HepG2 (cell line): Measurements from ENCODE around the gene PLEKHM2. TPM values are rescaled to one million over a fixed set of nuclear protein-coding genes. Genes with fewer than 3 reads are reported as not detected.

Source experiments
- ATAC-seq: fragments of 200-7000 bp; cut with Tn5 transposase; 3 replicates; pipeline ENCODE4 v1.9.1; 2020; ENCODE audit warnings: mild to moderate bottlenecking, moderate library complexity
- BruUV-seq: library from RNA; stranded (reverse); fragments of 400-500 nt; replicated peaks from 2 replicates; lab custom pipeline; 2021; lab: Mats Ljungman, UMichigan
- CTCF ChIA-PET: fragments of 300-600 bp; formaldehyde crosslinking; extraction: SDS; loops from one replicate; lab custom pipeline; 2021; ENCODE audit warnings: low total read pairs, inconsistent platforms, low intra/inter-chr PET ratio; lab: Yijun Ruan, JAX
- POLR2A ChIA-PET: fragments of 350-600 bp; sonication (Branson Sonifier 250); formaldehyde crosslinking; loops from one replicate; lab custom pipeline; 2020; ENCODE audit warnings: antibody characterized with exemption, inconsistent platforms; lab: Yijun Ruan, JAX
- DNase-seq: peaks from one replicate; pipeline ENCODE4 v3.0.0-alpha.2; 2015; ENCODE audit warnings: low spot score
- FAIRE-seq: peaks from 3 replicates; lab custom pipeline; 2011; peaks lifted over from hg19 to GRCh38; lab: Jason Lieb, UNC
- H2AFZ ChIP-seq: one replicate; pipeline ENCODE4 v1.6.1; 2011; ENCODE audit warnings: low read length, inconsistent platforms
- H3K27ac ChIP-seq: fragments of 300-600 bp; 3 replicates; pipeline ENCODE4 v1.8.0; 2011; ENCODE audit warnings: mixed run types, mild to moderate bottlenecking, mixed read lengths, low read length, inconsistent platforms; ENCODE audit not compliant: insufficient read depth; ENCODE audit errors: extremely low read length
- H3K27me3 ChIP-seq, 2 experiments: fragments of 200-600 bp in 1 of 2; 2 replicates in 1 of 2; 3 replicates in 1 of 2; pipeline versions ENCODE4 v1.6.0 to v1.8.0; 2011; ENCODE audit warnings: low read length in 2 of 2, mild to moderate bottlenecking in 2 of 2, moderate library complexity in 2 of 2, inconsistent platforms in 1 of 2; ENCODE audit not compliant: insufficient read depth in 2 of 2, control insufficient read depth in 1 of 2
- H3K36me3 ChIP-seq, 2 experiments: fragments of 200-600 bp in 1 of 2; replicated peaks in 1 of 2; 2 replicates in 1 of 2; 3 replicates in 1 of 2; pipeline versions ENCODE4 v1.5.1 to v1.8.0; 2011; ENCODE audit warnings: low read length in 2 of 2, inconsistent platforms in 1 of 2; ENCODE audit not compliant: insufficient read depth in 2 of 2, control insufficient read depth in 1 of 2
- H3K4me1 ChIP-seq: 2 replicates; pipeline ENCODE4 v1.5.1; 2012; ENCODE audit warnings: low read length, inconsistent platforms; ENCODE audit not compliant: insufficient read depth
- H3K4me2 ChIP-seq: 2 replicates; pipeline ENCODE4 v1.6.0; 2011; ENCODE audit warnings: low read depth, low read length, inconsistent platforms
- H3K4me3 ChIP-seq, 3 experiments: fragments of 200-600 bp in 1 of 3; sonication (generic), shearing (Covaris generic) in 1 of 3; replicated peaks in 1 of 3; 2 replicates each; pipeline ENCODE4 v1.5.1; 2011 to 2016; ENCODE audit warnings: low read length in 3 of 3, inconsistent platforms in 2 of 3, low read depth in 2 of 3, mild to moderate bottlenecking in 2 of 3, control low read depth in 1 of 3, mixed read lengths in 1 of 3; ENCODE audit not compliant: insufficient read depth in 1 of 3
- H3K79me2 ChIP-seq: one replicate; pipeline ENCODE4 v1.6.1; 2011; ENCODE audit warnings: low read length, inconsistent platforms; ENCODE audit not compliant: insufficient read depth
- H3K9ac ChIP-seq: 2 replicates; pipeline ENCODE4 v1.6.0; 2011; ENCODE audit warnings: mild to moderate bottlenecking, low read depth, low read length, inconsistent platforms; ENCODE audit not compliant: insufficient read depth
- H3K9me3 ChIP-seq: 2 replicates; pipeline ENCODE4 v1.5.1; 2012; ENCODE audit warnings: mild to moderate bottlenecking, low read length
- H4K20me1 ChIP-seq: 2 replicates; pipeline ENCODE4 v1.6.0; 2011; ENCODE audit warnings: inconsistent platforms, mild to moderate bottlenecking, low read length, moderate library complexity; ENCODE audit not compliant: insufficient read depth
- BRD4 ChIP-seq: sonication (generic); formaldehyde crosslinking; IDR thresholded peaks from 2 replicates; pipeline ENCODE4 v1.4.0; 2020; ENCODE audit warnings: missing genetic modification reagents
- CBX1 ChIP-seq: IDR thresholded peaks from one replicate; pipeline ENCODE4 v1.6.1; 2016; ENCODE audit warnings: antibody characterized with exemption, low read depth
- EHMT2 ChIP-seq: fragments of 200-600 bp; sonication (generic); IDR thresholded peaks from 2 replicates; pipeline ENCODE4 v1.7.0; 2017; ENCODE audit warnings: antibody characterized with exemption, low read depth, low read length, borderline replicate concordance
- GFI1 ChIP-seq: sonication (generic); formaldehyde crosslinking; IDR thresholded peaks from 2 replicates; pipeline ENCODE4 v1.5.0; 2020; ENCODE audit warnings: missing genetic modification reagents, mild to moderate bottlenecking, borderline replicate concordance
- MTA3 ChIP-seq: sonication (generic); formaldehyde crosslinking; IDR thresholded peaks from 2 replicates; pipeline ENCODE4 v1.4.0; 2020; ENCODE audit warnings: missing genetic modification reagents
- PAF1 ChIP-seq: IDR thresholded peaks from 2 replicates; pipeline ENCODE4 v1.6.1; 2016; ENCODE audit warnings: missing genetic modification reagents, missing compliant biosample characterization
- PHF20 ChIP-seq: sonication (generic); formaldehyde crosslinking; IDR thresholded peaks from 2 replicates; pipeline ENCODE4 v1.5.0; 2020; ENCODE audit warnings: mild to moderate bottlenecking, missing genetic modification reagents
- RAD21 ChIP-seq: fragments of 450-650 bp; formaldehyde crosslinking; IDR thresholded peaks from 2 replicates; pipeline ENCODE4 v1.5.0; 2020; ENCODE audit warnings: mild to moderate bottlenecking
- TMF1 ChIP-seq: sonication (generic); formaldehyde crosslinking; IDR thresholded peaks from 2 replicates; pipeline ENCODE4 v1.8.1; 2022; ENCODE audit warnings: low read depth, missing genetic modification reagents
- ZNF205 ChIP-seq: IDR thresholded peaks from 2 replicates; pipeline ENCODE4 v1.6.1; 2018; ENCODE audit warnings: missing biosample characterization, missing genetic modification reagents
- ZNF224 ChIP-seq: sonication (generic); formaldehyde crosslinking; IDR thresholded peaks from 2 replicates; pipeline ENCODE4 v1.5.0; 2020; ENCODE audit warnings: mild to moderate bottlenecking, missing genetic modification reagents
- ZNF264 ChIP-seq: sonication (generic); formaldehyde crosslinking; IDR thresholded peaks from 2 replicates; pipeline ENCODE4 v1.4.0; 2020; ENCODE audit warnings: missing genetic modification reagents
- ZNF512B ChIP-seq: sonication (generic); formaldehyde crosslinking; IDR thresholded peaks from 2 replicates; pipeline ENCODE4 v1.5.1; 2020; ENCODE audit warnings: missing genetic modification reagents, mild to moderate bottlenecking, borderline replicate concordance
- ZNF781 ChIP-seq: sonication (generic); formaldehyde crosslinking; IDR thresholded peaks from 2 replicates; pipeline ENCODE4 v1.5.1; 2020; ENCODE audit warnings: borderline replicate concordance, mild to moderate bottlenecking, missing genetic modification reagents; ENCODE audit errors: not compliant biosample characterization
- WGBS: methylation state at CpG from one replicate; pipeline ENCODE4 v1.1.6; 2017; ENCODE audit warnings: low lambda C conversion rate; 5-methylcytosine and 5-hydroxymethylcytosine counted together
- in situ Hi-C: cut with HindIII; loops from 2 replicates; pipeline ENCODE4 v1.10.0; 2017; ENCODE audit warnings: low pct_unique_long_range_greater_than_20kb; ENCODE audit not compliant: extremely low pct_ligation_motif_present
- intact Hi-C: fragments of 100-400 bp; cut with micrococcal nuclease; formaldehyde crosslinking; loops from one replicate; pipeline ENCODE4 v1.10.0; 2022; ENCODE audit not compliant: unreplicated experiment
- polyA plus RNA-seq, 8 experiments: library from polyadenylated mRNA; depleted of rRNA in 3 of 8; stranded (reverse) in 7 of 8; unstranded in 1 of 8; fragments of >200 nt; fragmentation: Illumina TruSeq in 4 of 8; extraction: Trizol in 4 of 8; gene quantifications; 2 replicates each; pipeline versions ENCODE4 v1.2.1 to v1.2.3, GENCODE V29; 2011 to 2016; ENCODE audit warnings: low read depth in 4 of 8, missing spikeins in 1 of 8, mixed read lengths in 1 of 8; ENCODE audit not compliant: insufficient read depth in 1 of 8
- total RNA-seq, 5 experiments: library from RNA; depleted of rRNA; stranded (reverse); fragments of >200 nt; fragmentation: Illumina TruSeq; extraction: Trizol; gene quantifications; 2 replicates each; pipeline ENCODE4 v1.2.3, GENCODE V29; 2016; ENCODE audit warnings: low read depth in 1 of 5

The PLEKHM2 gene
- total and polyA plus RNA-seq, 2 of the 13 experiments (the other 11 are each of a cell fraction or from before 2014, with no cell fraction given), result 16.5 to 27.3 TPM

- no peak for TF ChIP-seq PAF1
- no peak for TF ChIP-seq CBX1
- TF ChIP-seq ZNF224 (CRISPR knock-in tag), result no peak
- no peak for TF ChIP-seq BRD4 (CRISPR knock-in tag)
- TF ChIP-seq ZNF205 (CRISPR knock-in tag), result no peak
- no peak for TF ChIP-seq EHMT2
- no peak for TF ChIP-seq MTA3 (CRISPR knock-in tag)
- no peak for TF ChIP-seq ZNF512B (CRISPR knock-in tag)
- TF ChIP-seq ZNF781 (CRISPR knock-in tag), result no peak
- TF ChIP-seq TMF1, result no peak
- TF ChIP-seq GFI1 (CRISPR knock-in tag), result no peak
- TF ChIP-seq RAD21 (CRISPR knock-in tag), result no peak
- TF ChIP-seq PHF20 (CRISPR knock-in tag), result no peak
- no peak for TF ChIP-seq ZNF264 (CRISPR knock-in tag)
- H3K4me2 ChIP-seq, result no peak overlapping the region
- no peak for DNase-seq
- 100% methylated on average over 1 of the region's 1 CpG for WGBS
- peaks cover 9% of the 10 kb centered on the region; the same call in 1 of the 2 replicates for H4K20me1 ChIP-seq
- H2AFZ ChIP-seq, result no peak overlapping the region
- no peak overlapping the region for H3K9ac ChIP-seq
- peaks cover 30 to 77% of the 10 kb centered on the region in 2 experiments for H3K36me3 ChIP-seq
- ATAC-seq, result no peak
- no TSS peak for BruUV-seq
- no peaks in the 10 kb centered on the region for H3K79me2 ChIP-seq
- H3K4me3 ChIP-seq, result no peak overlapping the region
- H3K9me3 ChIP-seq, result no peaks in the 10 kb centered on the region
- in situ Hi-C loops, result no loop called here
- H3K27ac ChIP-seq, result no peak overlapping the region
- intact Hi-C loops, result no loop called here
- POLR2A ChIA-PET, result no interaction called here
- no peak for FAIRE-seq
- no peaks in the 10 kb centered on the region for H3K27me3 ChIP-seq
- no peaks in the 10 kb centered on the region for H3K4me1 ChIP-seq
- CTCF ChIA-PET, result no interaction called here
Observed at GRCh38 chr1:15657021-15657420, 27.1 kb upstream of the PLEKHM2 start.
